Esophagus squamous epithelium (tissue), 4 donors: ENCODE data around the gene CRYBG2.

Source experiments
- POLR2A ChIP-seq, 4 donors: fragments of 450-650 bp; IDR thresholded peaks; one replicate each; pipeline ENCODE4 v1.6.1; 2017; ENCODE audit warnings: antibody characterized with exemption in 4 of 4, mild to moderate bottlenecking in 4 of 4, moderate library complexity in 3 of 4
- TF ChIP-seq, protein P1 (sequence below), 6 experiments: fragments of 450-650 bp in 4 of 6; fragments of 200-600 bp in 2 of 6; sonication (generic) in 2 of 6; IDR thresholded peaks; one replicate each; pipeline ENCODE4 v1.5.1; 2016 to 2019; ENCODE audit warnings: antibody characterized with exemption in 6 of 6, mild to moderate bottlenecking in 4 of 6, moderate library complexity in 4 of 6

DNA sequence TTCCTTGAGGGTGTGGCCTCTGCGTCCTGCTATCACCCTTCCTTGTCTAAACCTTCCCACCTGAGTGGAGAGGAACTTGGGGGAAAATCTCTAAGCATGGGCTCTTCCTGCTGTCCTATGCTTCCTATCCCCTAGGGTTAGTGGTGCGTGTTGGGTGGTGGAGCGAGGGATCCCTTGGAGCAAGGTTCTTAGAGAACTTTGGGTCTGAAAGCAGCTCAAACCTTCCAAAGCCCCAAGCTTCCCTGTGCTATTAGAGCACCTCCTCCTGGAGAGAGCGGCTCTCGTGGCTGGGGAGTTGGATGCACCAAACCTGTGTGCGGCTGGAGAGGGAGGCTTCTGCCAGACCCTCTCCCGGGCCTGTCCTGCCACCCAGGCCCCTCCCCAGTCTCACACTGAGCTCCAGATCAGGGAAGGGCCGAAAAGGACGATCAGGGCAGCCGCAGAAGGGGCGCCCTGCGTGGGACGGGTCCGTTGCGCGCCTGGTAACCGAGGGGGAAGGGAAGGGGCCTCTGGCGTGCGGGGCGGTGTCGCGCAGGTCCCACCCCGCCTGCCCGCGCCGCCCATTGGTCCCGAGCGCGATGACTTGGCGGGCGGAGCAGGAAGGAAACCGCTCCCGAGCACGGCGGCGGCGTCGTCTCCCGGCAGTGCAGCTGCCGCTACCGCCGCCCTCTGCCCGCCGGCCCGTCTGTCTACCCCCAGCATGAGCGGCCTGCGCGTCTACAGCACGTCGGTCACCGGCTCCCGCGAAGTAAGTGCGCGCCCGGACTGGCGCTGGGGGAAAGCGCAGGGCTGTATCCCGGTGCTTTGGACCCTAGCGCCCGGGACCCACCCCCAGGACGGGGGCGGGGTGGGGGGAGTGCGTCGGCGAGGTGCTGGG lies 74.2 kb downstream of the CRYBG2 start, which contains the start of gene SH3BGRL3:
- TF ChIP-seq, protein P1, sequence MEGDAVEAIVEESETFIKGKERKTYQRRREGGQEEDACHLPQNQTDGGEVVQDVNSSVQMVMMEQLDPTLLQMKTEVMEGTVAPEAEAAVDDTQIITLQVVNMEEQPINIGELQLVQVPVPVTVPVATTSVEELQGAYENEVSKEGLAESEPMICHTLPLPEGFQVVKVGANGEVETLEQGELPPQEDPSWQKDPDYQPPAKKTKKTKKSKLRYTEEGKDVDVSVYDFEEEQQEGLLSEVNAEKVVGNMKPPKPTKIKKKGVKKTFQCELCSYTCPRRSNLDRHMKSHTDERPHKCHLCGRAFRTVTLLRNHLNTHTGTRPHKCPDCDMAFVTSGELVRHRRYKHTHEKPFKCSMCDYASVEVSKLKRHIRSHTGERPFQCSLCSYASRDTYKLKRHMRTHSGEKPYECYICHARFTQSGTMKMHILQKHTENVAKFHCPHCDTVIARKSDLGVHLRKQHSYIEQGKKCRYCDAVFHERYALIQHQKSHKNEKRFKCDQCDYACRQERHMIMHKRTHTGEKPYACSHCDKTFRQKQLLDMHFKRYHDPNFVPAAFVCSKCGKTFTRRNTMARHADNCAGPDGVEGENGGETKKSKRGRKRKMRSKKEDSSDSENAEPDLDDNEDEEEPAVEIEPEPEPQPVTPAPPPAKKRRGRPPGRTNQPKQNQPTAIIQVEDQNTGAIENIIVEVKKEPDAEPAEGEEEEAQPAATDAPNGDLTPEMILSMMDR (IDR thresholded peaks at IDR 0.05) = peak in 4 of 6 experiments; percentile 15 to 53 (median 27)
- peak in 3 of 4 donors; percentile 80 to 98 (median 96) for TF ChIP-seq POLR2A (IDR thresholded peaks at IDR 0.05)
